A549 (cell line): ENCODE results near the gene TSPAN15. TPM values are rescaled to one million over a fixed set of nuclear protein-coding genes. Genes with fewer than 3 reads are reported as not detected.

Experiments used
- ATAC-seq, 2 experiments: fragments of 200-7000 bp in 1 of 2; fragments of >200 bp in 1 of 2; cut with Nextera tagmentation in 1 of 2; cut with Tn5 transposase in 1 of 2; 3 replicates each; pipeline versions ENCODE4 v1.8.0 to v1.9.1; 2018 to 2020; ENCODE audit warnings: mild to moderate bottlenecking in 1 of 2, moderate library complexity in 1 of 2
- CTCF ChIA-PET: fragments of 300-600 bp; sonication (Branson Sonifier 250); formaldehyde crosslinking; extraction: SDS; loops from one replicate; lab custom pipeline; 2021; ENCODE audit warnings: antibody characterized with exemption, inconsistent platforms; lab: Yijun Ruan, JAX
- POLR2A ChIA-PET: fragments of 350-600 bp; formaldehyde crosslinking; extraction: SDS; loops from one replicate; lab custom pipeline; 2021; ENCODE audit warnings: antibody characterized with exemption, inconsistent platforms; lab: Yijun Ruan, JAX
- DNase-seq, 2 experiments: peaks; one replicate each; pipeline versions ENCODE4 v3.0.0 to v3.0.0-alpha.2; 2011 to 2016; ENCODE audit warnings: low read depth in 1 of 2, low spot score in 1 of 2
- FAIRE-seq: peaks from 2 replicates; lab custom pipeline; 2011; peaks lifted over from hg19 to GRCh38; lab: Jason Lieb, UNC
- H3K27ac ChIP-seq, 2 experiments: fragments of >200 bp; sonication (Bioruptor Twin); formaldehyde crosslinking; 3 replicates each; pipeline ENCODE4 v1.5.1; 2016 to 2017
- H3K4me1 ChIP-seq: fragments of >200 bp; sonication (Bioruptor Twin); formaldehyde crosslinking; 3 replicates; pipeline ENCODE4 v1.6.1; 2016
- H3K4me2 ChIP-seq: fragments of >200 bp; sonication (Bioruptor Twin); formaldehyde crosslinking; 3 replicates; pipeline ENCODE4 v1.6.1; 2016
- H3K4me3 ChIP-seq: fragments of >200 bp; sonication (Bioruptor Twin); formaldehyde crosslinking; 3 replicates; pipeline ENCODE4 v1.5.1; 2016
- H3K9me3 ChIP-seq: fragments of >200 bp; sonication (Bioruptor Twin); formaldehyde crosslinking; 3 replicates; pipeline ENCODE4 v1.6.1; 2016
- BCL3 ChIP-seq: fragments of >200 bp; sonication (Bioruptor Twin); formaldehyde crosslinking; IDR thresholded peaks from 3 replicates; pipeline ENCODE4 v1.6.1; 2016
- CBX8 ChIP-seq: fragments of 200-600 bp; sonication (generic); IDR thresholded peaks from 2 replicates; pipeline ENCODE4 v1.6.1; 2016
- CEBPB ChIP-seq, 2 experiments: fragments of >200 bp in 1 of 2; sonication (Bioruptor Twin) in 1 of 2; formaldehyde crosslinking in 1 of 2; IDR thresholded peaks; 2 replicates each; pipeline ENCODE4 v1.6.1; 2012 to 2016
- CHD2 ChIP-seq: fragments of 150-350 bp; IDR thresholded peaks from 2 replicates; pipeline ENCODE4 v1.6.1; 2014; ENCODE audit warnings: low read length; ENCODE audit not compliant: partially characterized antibody
- CHD4 ChIP-seq: fragments of 200-600 bp; sonication (generic); IDR thresholded peaks from 2 replicates; pipeline ENCODE4 v1.6.1; 2016; ENCODE audit warnings: antibody characterized with exemption, mild to moderate bottlenecking, borderline replicate concordance
- GATA3 ChIP-seq: IDR thresholded peaks from 2 replicates; pipeline ENCODE4 v1.6.1; 2012; ENCODE audit warnings: borderline replicate concordance
- HDAC2 ChIP-seq: fragments of 200-600 bp; sonication (generic); IDR thresholded peaks from 2 replicates; pipeline ENCODE4 v1.6.1; 2016
- HOXB5 ChIP-seq: fragments of 250-450 bp; sonication (Bioruptor Pico); IDR thresholded peaks from 2 replicates; pipeline ENCODE4 v1.5.0; 2020; ENCODE audit warnings: mild to moderate bottlenecking, moderate library complexity
- MAFK ChIP-seq: fragments of 450-650 bp; IDR thresholded peaks from 2 replicates; pipeline ENCODE4 v1.6.1; 2014; ENCODE audit not compliant: partially characterized antibody
- MAZ ChIP-seq: fragments of 150-350 bp; IDR thresholded peaks from 2 replicates; pipeline ENCODE4 v1.6.1; 2014; ENCODE audit warnings: antibody characterized with exemption, low read depth, low read length, borderline replicate concordance
- MYC ChIP-seq: IDR thresholded peaks from 2 replicates; pipeline ENCODE4 v1.6.1; 2012; ENCODE audit warnings: mild to moderate bottlenecking, inconsistent platforms, low read length, improper control_type of control experiment, borderline replicate concordance
- NFE2L2 ChIP-seq: fragments of 150-350 bp; conservative IDR thresholded peaks from 2 replicates; pipeline ENCODE4 v1.6.1; 2014; ENCODE audit warnings: low read length
- NPAS2 ChIP-seq: fragments of 250-450 bp; sonication (Bioruptor Pico); IDR thresholded peaks from 2 replicates; pipeline ENCODE4 v1.8.0; 2022; ENCODE audit warnings: mild to moderate bottlenecking, moderate library complexity, borderline replicate concordance
- PHF8 ChIP-seq: fragments of 200-600 bp; sonication (generic); IDR thresholded peaks from 2 replicates; pipeline ENCODE4 v1.6.1; 2016; ENCODE audit warnings: low read depth, mild to moderate bottlenecking, antibody characterized with exemption, moderate library complexity, borderline replicate concordance
- TFCP2L1 ChIP-seq: fragments of 250-450 bp; sonication (Bioruptor Pico); IDR thresholded peaks from 2 replicates; pipeline ENCODE4 v1.5.0; 2021; ENCODE audit warnings: mild to moderate bottlenecking
- ZC3H11A ChIP-seq: fragments of 450-650 bp; IDR thresholded peaks from 2 replicates; pipeline ENCODE4 v1.6.1; 2014; ENCODE audit warnings: antibody characterized with exemption, mild to moderate bottlenecking
- ZFP36 ChIP-seq: fragments of 450-650 bp; IDR thresholded peaks from 2 replicates; pipeline ENCODE4 v1.6.1; 2014; ENCODE audit warnings: borderline replicate concordance; ENCODE audit not compliant: partially characterized antibody
- ZSCAN20 ChIP-seq: fragments of 250-450 bp; sonication (Bioruptor Pico); IDR thresholded peaks from 2 replicates; pipeline ENCODE4 v1.8.0; 2022; ENCODE audit warnings: mild to moderate bottlenecking, moderate library complexity
- WGBS: methylation state at CpG from one replicate; pipeline ENCODE4 v1.1.6; 2017; ENCODE audit errors: missing lambda C conversion rate; 5-methylcytosine and 5-hydroxymethylcytosine counted together
- polyA plus RNA-seq, 4 experiments: library from polyadenylated mRNA; depleted of rRNA in 3 of 4; stranded (reverse); fragments of >200 nt; fragmentation: RNase III in 1 of 4; extraction: RNeasy Plus Mini Kit Qiagen cat#74134 plus additional on column Dnase treatment in 1 of 4; gene quantifications; 2 replicates in 3 of 4; 3 replicates in 1 of 4; pipeline ENCODE4 v1.2.3, GENCODE V29; 2011 to 2017
- TF ChIP-seq, protein P1 (sequence below): fragments of 250-450 bp; sonication (Bioruptor Pico); IDR thresholded peaks from 2 replicates; pipeline ENCODE4 v1.5.0; 2021; ENCODE audit warnings: mild to moderate bottlenecking, moderate library complexity, borderline replicate concordance
- TF ChIP-seq, protein P2 (sequence below): fragments of 250-450 bp; sonication (Bioruptor Pico); IDR thresholded peaks from 2 replicates; pipeline ENCODE4 v1.5.0; 2020; ENCODE audit warnings: low read depth, mild to moderate bottlenecking, moderate library complexity

The TSPAN15 gene
- polyA plus RNA-seq, 2 of the 4 experiments (the other 2 are of a cell fraction), result 49.3 to 89.6 TPM

DNA sequence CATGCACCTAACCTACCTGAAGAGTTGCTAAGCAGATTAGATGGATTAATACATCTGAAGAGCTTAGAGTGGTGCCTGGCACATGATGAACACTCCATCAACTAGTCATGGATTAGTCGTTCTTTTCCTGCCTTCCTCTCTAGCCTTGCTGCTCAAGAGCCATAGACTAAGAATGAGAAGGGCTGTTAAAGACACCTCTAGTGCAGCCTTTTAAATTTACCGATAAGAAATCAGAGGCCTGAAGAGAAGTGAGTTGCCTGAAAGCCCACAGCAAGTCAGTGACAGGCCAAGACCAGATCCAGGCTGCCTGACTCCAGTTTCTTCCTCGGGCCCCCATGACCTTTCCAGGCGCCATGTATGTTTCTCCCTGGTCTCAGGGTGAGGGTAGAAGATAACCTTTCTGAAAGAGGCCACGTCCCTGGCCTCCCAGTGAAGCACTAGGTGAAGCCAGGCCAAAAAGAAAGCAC is 6.5 kb downstream of the TSPAN15 start:
- no peak for ATAC-seq
- Histone ChIP-seq H3K4me2 (peak overlapping the region; percentile 57), H3K9me3 (no peaks in the 10 kb centered on the region), H3K4me1 (peaks cover 60% of the 10 kb centered on the region)
- ChIA-PET POLR2A (no interaction called here), CTCF (interaction anchor here (0.9 to 2.9 kb wide), 10 partner anchors 8 to 181 kb away, joined by 3 to 10 read pairs (median 4); no protein-coding TSS in a partner anchor)
- TF ChIP-seq ZSCAN20, result no peak
- no peak for TF ChIP-seq HDAC2
- TF ChIP-seq PHF8, result no peak
- TF ChIP-seq CHD4, result no peak
- TF ChIP-seq CBX8, result no peak
- no peak for TF ChIP-seq TFCP2L1 (CRISPR knock-in tag)
- no peak for TF ChIP-seq CEBPB (IDR thresholded peaks at IDR 0.05)
- TF ChIP-seq NFE2L2, result no peak
- no peak for TF ChIP-seq MAZ
- TF ChIP-seq, protein P1, sequence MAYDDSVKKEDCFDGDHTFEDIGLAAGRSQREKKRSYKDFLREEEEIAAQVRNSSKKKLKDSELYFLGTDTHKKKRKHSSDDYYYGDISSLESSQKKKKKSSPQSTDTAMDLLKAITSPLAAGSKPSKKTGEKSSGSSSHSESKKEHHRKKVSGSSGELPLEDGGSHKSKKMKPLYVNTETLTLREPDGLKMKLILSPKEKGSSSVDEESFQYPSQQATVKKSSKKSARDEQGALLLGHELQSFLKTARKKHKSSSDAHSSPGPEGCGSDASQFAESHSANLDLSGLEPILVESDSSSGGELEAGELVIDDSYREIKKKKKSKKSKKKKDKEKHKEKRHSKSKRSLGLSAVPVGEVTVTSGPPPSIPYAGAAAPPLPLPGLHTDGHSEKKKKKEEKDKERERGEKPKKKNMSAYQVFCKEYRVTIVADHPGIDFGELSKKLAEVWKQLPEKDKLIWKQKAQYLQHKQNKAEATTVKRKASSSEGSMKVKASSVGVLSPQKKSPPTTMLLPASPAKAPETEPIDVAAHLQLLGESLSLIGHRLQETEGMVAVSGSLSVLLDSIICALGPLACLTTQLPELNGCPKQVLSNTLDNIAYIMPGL (CRISPR knock-in tag), result no peak
- TF ChIP-seq CHD2, result no peak
- no peak for TF ChIP-seq MYC
- no peak for TF ChIP-seq MAFK
- TF ChIP-seq ZC3H11A, result no peak
- no peak for TF ChIP-seq HOXB5 (CRISPR knock-in tag)
- no peak for TF ChIP-seq ZFP36
- TF ChIP-seq, protein P2, sequence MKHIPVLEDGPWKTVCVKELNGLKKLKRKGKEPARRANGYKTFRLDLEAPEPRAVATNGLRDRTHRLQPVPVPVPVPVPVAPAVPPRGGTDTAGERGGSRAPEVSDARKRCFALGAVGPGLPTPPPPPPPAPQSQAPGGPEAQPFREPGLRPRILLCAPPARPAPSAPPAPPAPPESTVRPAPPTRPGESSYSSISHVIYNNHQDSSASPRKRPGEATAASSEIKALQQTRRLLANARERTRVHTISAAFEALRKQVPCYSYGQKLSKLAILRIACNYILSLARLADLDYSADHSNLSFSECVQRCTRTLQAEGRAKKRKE (CRISPR knock-in tag), result no peak
- no peak for TF ChIP-seq NPAS2
- no peak for TF ChIP-seq BCL3
- TF ChIP-seq GATA3, result no peak
- TF ChIP-seq, all 56 proteins: peak for 0
- DNase-seq (no peak), FAIRE-seq (no peak)
- Histone ChIP-seq H3K27ac (peak overlapping the region; percentile 15 to 59; a peak in 3 of 6 replicates), H3K4me3 (no peak overlapping the region)
- 91% methylated on average over 5 of the region's 5 CpGs for WGBS

GRCh38 chr10:69458430-69459100 is 7.3 kb downstream of the TSPAN15 start:
- POLR2A ChIA-PET, result interaction anchor here (1.0 kb wide), 1 partner anchor 12 kb away, joined by 3 read pairs; no protein-coding TSS in a partner anchor
- peak in 1 of 2 experiments; percentile 49; a peak in 2 of 6 replicates for ATAC-seq
- DNase-seq, result no peak

More at GRCh38 chr10:69458430-69459100, 7.3 kb downstream of the TSPAN15 start:
- no peaks in the 10 kb centered on the region for H3K9me3 ChIP-seq
- 44% methylated on average over 10 of the region's 10 CpGs for WGBS
- peak overlapping the region; percentile 15 to 59; a peak in 4 of 6 replicates for H3K27ac ChIP-seq
- H3K4me2 ChIP-seq, result peak overlapping the region; percentile 57
- CTCF ChIA-PET, result interaction anchor here (1.0 to 2.3 kb wide), 5 partner anchors 8 to 51 kb away, joined by 3 to 10 read pairs (median 3); no protein-coding TSS in a partner anchor
- no peak overlapping the region for H3K4me3 ChIP-seq
- FAIRE-seq, result no peak
- TF ChIP-seq GATA3 (peak; percentile 11; the same call in 1 of the 2 replicates), BCL3 (no peak)
- peaks cover 58% of the 10 kb centered on the region for H3K4me1 ChIP-seq
